K562 (cell line): Measurements from ENCODE around the gene TACC3. TPM values are rescaled to one million over a fixed set of nuclear protein-coding genes. Genes with fewer than 3 reads are reported as not detected.
A peak's percentile ranks its signal among the peaks of the same experiment; 100 is the strongest.

Experiments used
- REST ChIP-seq, 2 experiments: fragments of 450-650 bp; formaldehyde crosslinking in 1 of 2; IDR thresholded peaks; 2 replicates each; pipeline versions ENCODE4 v1.4.0 to v1.6.1; 2014 to 2020; ENCODE audit warnings: mild to moderate bottlenecking in 2 of 2, borderline replicate concordance in 1 of 2, low read depth in 1 of 2
- TBL1XR1 ChIP-seq, 2 experiments: IDR thresholded peaks; 2 replicates each; pipeline ENCODE4 v1.6.1; 2012; ENCODE audit warnings: improper control_type of control experiment in 2 of 2, low read length in 2 of 2, mild to moderate bottlenecking in 1 of 2
- YY1 ChIP-seq, 3 experiments: IDR thresholded peaks; 2 replicates each; pipeline ENCODE4 v1.6.1; 2011; ENCODE audit warnings: low read length in 2 of 3, mild to moderate bottlenecking in 2 of 3, moderate library complexity in 2 of 3, borderline replicate concordance in 1 of 3, control low read depth in 1 of 3, low read depth in 1 of 3; ENCODE audit not compliant: insufficient read depth in 3 of 3, insufficient replicate concordance in 2 of 3, control insufficient read depth in 1 of 3, insufficient read length in 1 of 3; ENCODE audit errors: extremely low read depth in 1 of 3
- ZBTB40 ChIP-seq, 2 experiments: fragments of 450-650 bp in 1 of 2; sonication (generic) in 1 of 2; formaldehyde crosslinking in 1 of 2; IDR thresholded peaks; 2 replicates each; pipeline versions ENCODE4 v1.7.1 to v1.9.0; 2016 to 2022; ENCODE audit warnings: inconsistent platforms in 1 of 2, mild to moderate bottlenecking in 1 of 2, missing genetic modification reagents in 1 of 2
- polyA plus RNA-seq, 8 experiments: library from polyadenylated mRNA; depleted of rRNA in 4 of 8; stranded (reverse) in 5 of 8; unstranded in 3 of 8; fragments of >200 nt; fragmentation: Nextera tagmentation in 2 of 8; fragmentation: Illumina TruSeq in 1 of 8; extraction: Ambion mirVana in 2 of 8; extraction: Trizol in 1 of 8; gene quantifications; 2 replicates each; pipeline versions ENCODE4 v1.2.1 to v1.2.3, GENCODE V29; 2011 to 2014; ENCODE audit warnings: inconsistent platforms in 1 of 8, missing spikeins in 1 of 8
- total RNA-seq, 7 experiments: library from RNA; depleted of rRNA in 6 of 7; stranded (reverse); fragments of >200 nt in 6 of 7; fragmentation: Illumina TruSeq in 2 of 7; extraction: Trizol in 2 of 7; gene quantifications; 2 replicates each; pipeline versions ENCODE4 v1.2.1 to v1.2.3, GENCODE V29; 2011 to 2021; ENCODE audit warnings: low replicate concordance in 1 of 7

The TACC3 gene
- total and polyA plus RNA-seq, 9 of the 15 experiments (the other 6 are each of a cell fraction or from before 2014, with no cell fraction given) = 1.9 to 122 (median 55.6) TPM

GRCh38 chr4:1784789-1785591 is 63.7 kb downstream of the TACC3 start (continued):
- TF ChIP-seq ZBTB40 (IDR thresholded peaks at IDR 0.05) (0 out of 2 replicates have a peak, but pooled peaks have one; percentile 20), ZBTB40 (CRISPR knock-in tag; IDR thresholded peaks at IDR 0.05) (no peak), REST (IDR thresholded peaks at IDR 0.05; ENCODE audit: borderline replicate concordance) (no peak), REST (CRISPR knock-in tag; IDR thresholded peaks at IDR 0.05; ENCODE audit: low read depth) (no peak), TBL1XR1 (IDR thresholded peaks at IDR 0.05; ENCODE audit: low read length in 2 of 2) (peak; percentile 71 to 78; a peak in 3 of 4 replicates), YY1 (IDR thresholded peaks at IDR 0.05; ENCODE audit: borderline replicate concordance in 1 of 3, control insufficient read depth in 1 of 3, extremely low read depth in 1 of 3, insufficient read depth in 3 of 3, insufficient read length in 1 of 3, insufficient replicate concordance in 2 of 3, low read depth in 1 of 3, low read length in 2 of 3) (peak in 2 of 3 experiments; percentile 20 to 30)
